Fibroblast of peridontal ligament (primary cell): ENCODE results near the gene INF2.
"Not testable (repeated sequence)": the region's sequence is repeated elsewhere in the genome, so short reads cannot be mapped to it uniquely, and the experiment has no call there.

Experiments
- DNase-seq: peaks from one replicate; pipeline ENCODE4 v3.0.0-alpha.2; 2010; ENCODE audit errors: extremely low read depth

The INF2 gene

GRCh38 chr14:104657101-104657524 lies 32.3 kb upstream of the INF2 start:
- no peak for DNase-seq

- no peak for DNase-seq
Measured at GRCh38 chr14:104657563-104658324, 31.7 kb upstream of the INF2 start.

- no peak for DNase-seq
Measured at GRCh38 chr14:104658325-104658712, 31.1 kb upstream of the INF2 start.

- no peak for DNase-seq
Measured at GRCh38 chr14:104659146-104659545, 30.3 kb upstream of the INF2 start.

GRCh38 chr14:104659764-104660523 lies 29.5 kb upstream of the INF2 start:
- no peak for DNase-seq

GRCh38 chr14:104660597-104660996 lies 28.8 kb upstream of the INF2 start:
- no peak for DNase-seq

- no peak for DNase-seq
Measured at GRCh38 chr14:104661086-104661485, 28.3 kb upstream of the INF2 start.

GRCh38 chr14:104661528-104662157 lies 27.8 kb upstream of the INF2 start:
- not testable (repeated sequence) for DNase-seq

- DNase-seq: not testable (repeated sequence)
Measured at GRCh38 chr14:104662472-104662871, 26.9 kb upstream of the INF2 start.

- DNase-seq: no peak
Measured at GRCh38 chr14:104664107-104664506, 25.3 kb upstream of the INF2 start.

GRCh38 chr14:104664588-104664987 lies 24.8 kb upstream of the INF2 start:
- no peak for DNase-seq

GRCh38 chr14:104665114-104665656 lies 24.2 kb upstream of the INF2 start:
- DNase-seq: no peak

- DNase-seq: no peak
Measured at GRCh38 chr14:104665657-104666522, 23.5 kb upstream of the INF2 start.

- DNase-seq: not testable (repeated sequence)
Measured at GRCh38 chr14:104666523-104666895, 22.9 kb upstream of the INF2 start.

GRCh38 chr14:104666981-104667380 lies 22.4 kb upstream of the INF2 start:
- DNase-seq: no peak

- no peak for DNase-seq
Measured at GRCh38 chr14:104669697-104670096, 19.7 kb upstream of the INF2 start.

GRCh38 chr14:104671330-104671977 lies 18.0 kb upstream of the INF2 start:
- not testable (repeated sequence) for DNase-seq

- not testable (repeated sequence) for DNase-seq
Measured at GRCh38 chr14:104672119-104672518, 17.3 kb upstream of the INF2 start.

- no peak for DNase-seq
Measured at GRCh38 chr14:104673481-104673880, 15.9 kb upstream of the INF2 start.

- no peak for DNase-seq
Measured at GRCh38 chr14:104675447-104675846, 14.0 kb upstream of the INF2 start.

- DNase-seq: no peak
Measured at GRCh38 chr14:104676130-104676693, 13.2 kb upstream of the INF2 start.
